ENCODE measurements around the gene DOCK9.

DOCK9 gene

GRCh38 chr13:98981369-98982080, 3.7 kb upstream of the DOCK9 start:
- no peak for TF ChIP-seq CTCF (IDR thresholded peaks at IDR 0.05; ENCODE audit: borderline replicate concordance, control extremely low read depth, extremely low read depth, insufficient read depth, missing control alignments)
- in situ Hi-C loops (cut with MboI; ENCODE audit: low sequenced_read_pairs, unreplicated experiment): no loop called here
- DNase-seq (ENCODE audit: low spot score): no peak

DNA sequence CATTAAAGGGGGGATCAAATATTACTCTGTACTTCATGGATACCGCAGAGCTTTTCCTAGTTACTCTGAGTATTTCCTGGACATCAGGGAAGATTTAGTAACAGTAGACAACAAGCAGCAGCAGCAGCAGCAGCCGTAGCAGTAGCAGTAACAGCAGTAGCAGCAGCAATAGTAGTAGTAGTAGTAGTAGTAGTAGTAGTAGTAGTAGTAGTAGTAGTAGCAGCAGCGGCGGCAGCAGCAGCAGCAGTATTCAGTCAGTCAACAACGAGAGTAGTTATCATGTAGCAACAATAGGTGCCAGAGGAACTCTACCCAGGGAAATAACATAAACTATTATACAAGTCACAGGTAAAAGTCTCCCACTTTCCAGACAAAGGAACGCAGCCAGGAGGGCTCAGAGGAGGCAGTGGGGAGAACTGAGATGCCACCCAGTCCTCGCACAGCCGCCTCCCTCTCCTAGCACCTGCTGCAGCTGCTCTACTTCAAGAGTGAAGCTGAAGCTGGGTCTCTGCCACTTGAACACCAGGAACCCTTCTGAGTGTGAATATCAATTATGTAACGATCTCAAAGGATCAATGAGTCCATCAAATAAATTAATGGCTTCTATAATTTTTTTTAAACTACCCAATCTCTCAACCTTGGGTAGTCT, 1.3 kb upstream of the DOCK9 start:
- no peak for DNase-seq (ENCODE audit: low spot score)
- in situ Hi-C loops (cut with MboI; ENCODE audit: low sequenced_read_pairs, unreplicated experiment): no loop called here
- TF ChIP-seq CTCF (IDR thresholded peaks at IDR 0.05; ENCODE audit: borderline replicate concordance, control extremely low read depth, extremely low read depth, insufficient read depth, missing control alignments): no peak

DNA sequence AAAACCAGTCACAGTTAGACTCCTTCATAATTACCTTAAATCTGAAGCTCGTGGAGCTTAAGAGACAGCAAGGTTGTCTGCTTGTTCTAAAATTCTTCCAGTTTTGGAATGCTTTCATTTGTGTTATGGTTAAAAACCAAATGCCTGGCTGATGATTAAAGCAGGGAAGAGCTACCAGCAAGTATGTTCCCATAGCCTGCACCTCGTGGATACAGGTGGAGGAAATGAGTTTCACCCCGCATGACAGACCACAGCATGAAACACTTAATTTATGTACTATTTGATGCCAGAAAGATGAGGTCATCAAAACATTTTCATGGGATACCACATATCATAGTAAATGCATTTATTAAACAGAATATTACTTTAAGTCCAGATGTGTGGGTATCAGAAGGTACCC, 416 bp upstream of the DOCK9 start:
- DNase-seq (ENCODE audit: low spot score): no peak
- no peak for TF ChIP-seq CTCF (IDR thresholded peaks at IDR 0.05; ENCODE audit: borderline replicate concordance, control extremely low read depth, extremely low read depth, insufficient read depth, missing control alignments)
- in situ Hi-C loops (cut with MboI; ENCODE audit: low sequenced_read_pairs, unreplicated experiment): no loop called here

DNA sequence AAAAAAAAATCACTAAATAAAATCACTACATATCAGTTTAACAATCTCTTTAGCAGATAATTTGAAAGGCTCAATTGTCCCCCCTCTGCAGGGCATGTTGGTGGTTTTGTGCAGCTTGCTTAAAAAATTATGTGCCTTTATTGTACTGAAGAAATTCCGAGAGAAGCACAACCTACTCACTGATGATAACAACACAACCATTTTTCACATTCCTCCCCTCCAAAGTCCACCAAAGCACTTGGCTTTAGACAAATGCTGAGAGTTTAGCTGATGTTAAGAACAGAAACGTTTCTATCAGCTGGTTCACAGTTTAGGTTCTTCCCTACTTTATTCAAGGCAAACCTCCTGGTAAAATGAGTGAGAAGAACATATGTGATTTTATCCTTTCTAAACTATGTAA, 923 bp downstream of the DOCK9 start:
- TF ChIP-seq CTCF (IDR thresholded peaks at IDR 0.05; ENCODE audit: borderline replicate concordance, control extremely low read depth, extremely low read depth, insufficient read depth, missing control alignments): no peak
- DNase-seq (ENCODE audit: low spot score): no peak
- in situ Hi-C loops (cut with MboI; ENCODE audit: low sequenced_read_pairs, unreplicated experiment): no loop called here

DNA sequence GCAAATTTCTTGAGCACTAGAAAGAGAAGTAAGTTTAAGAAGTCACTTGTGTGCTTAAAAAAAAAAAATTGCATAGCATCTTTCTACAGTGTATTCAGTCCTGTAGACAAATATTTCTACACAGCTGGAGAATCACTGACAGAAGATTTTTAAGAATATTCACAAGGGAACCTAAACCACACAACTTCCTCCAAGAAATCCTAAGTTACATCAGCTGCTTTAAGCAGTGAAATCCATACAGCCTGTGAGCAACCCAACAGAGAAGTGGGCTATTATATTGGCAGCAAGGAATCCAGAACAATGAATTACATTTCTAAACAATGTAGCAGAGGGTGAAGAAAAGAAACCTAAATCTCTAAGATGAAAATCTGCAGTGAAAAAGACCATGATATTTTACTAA, 1.5 kb downstream of the DOCK9 start:
- in situ Hi-C loops (cut with MboI; ENCODE audit: low sequenced_read_pairs, unreplicated experiment): no loop called here
- TF ChIP-seq CTCF (IDR thresholded peaks at IDR 0.05; ENCODE audit: borderline replicate concordance, control extremely low read depth, extremely low read depth, insufficient read depth, missing control alignments): no peak
- no peak for DNase-seq (ENCODE audit: low spot score)

GRCh38 chr13:98975822-98976261, 2.0 kb downstream of the DOCK9 start:
- TF ChIP-seq CTCF (IDR thresholded peaks at IDR 0.05; ENCODE audit: borderline replicate concordance, control extremely low read depth, extremely low read depth, insufficient read depth, missing control alignments): no peak
- DNase-seq (ENCODE audit: low spot score): no peak

More at GRCh38 chr13:98975822-98976261, 2.0 kb downstream of the DOCK9 start:
- in situ Hi-C loops (cut with MboI; ENCODE audit: low sequenced_read_pairs, unreplicated experiment): no loop called here
